Liver (tissue), 3 donors: ENCODE results near the gene CPEB2.

ENCODE experiments used
- CTCF ChIP-seq: fragments of 150-350 bp; IDR thresholded peaks from 2 replicates; pipeline ENCODE4 v1.5.1; 2017; ENCODE audit warnings: improper control_type of control experiment, low read depth, low read length; ENCODE audit not compliant: missing input control
- EGR1 ChIP-seq, 2 donors: IDR thresholded peaks; 2 replicates each; pipeline ENCODE4 v1.6.1; 2016 to 2018; ENCODE audit warnings: antibody characterized with exemption in 2 of 2, low read depth in 2 of 2
- FOXA1 ChIP-seq: IDR thresholded peaks from 2 replicates; pipeline ENCODE4 v1.6.1; 2016; ENCODE audit warnings: antibody characterized with exemption
- FOXA2 ChIP-seq: IDR thresholded peaks from 2 replicates; pipeline ENCODE4 v1.6.1; 2016; ENCODE audit warnings: antibody characterized with exemption
- HNF4G ChIP-seq: IDR thresholded peaks from 2 replicates; pipeline ENCODE4 v1.6.1; 2016; ENCODE audit warnings: antibody characterized with exemption
- JUND ChIP-seq, 2 donors: IDR thresholded peaks; 2 replicates each; pipeline ENCODE4 v1.6.1; 2016; ENCODE audit warnings: antibody characterized with exemption in 2 of 2
- RAD21 ChIP-seq, 2 donors: IDR thresholded peaks; 2 replicates each; pipeline ENCODE4 v1.6.1; 2016; ENCODE audit warnings: antibody characterized with exemption in 2 of 2, mild to moderate bottlenecking in 2 of 2
- RXRA ChIP-seq, 2 donors: IDR thresholded peaks; 2 replicates each; pipeline ENCODE4 v1.6.1; 2017 to 2018; ENCODE audit warnings: antibody characterized with exemption in 2 of 2, mild to moderate bottlenecking in 1 of 2
- SP1 ChIP-seq: IDR thresholded peaks from 2 replicates; pipeline ENCODE4 v1.6.1; 2018; ENCODE audit warnings: antibody characterized with exemption, mild to moderate bottlenecking
- ZBTB33 ChIP-seq: IDR thresholded peaks from 2 replicates; pipeline ENCODE4 v1.6.1; 2016; ENCODE audit warnings: antibody characterized with exemption
- donor health status: healthy.
- donor health status: healthy.

DNA sequence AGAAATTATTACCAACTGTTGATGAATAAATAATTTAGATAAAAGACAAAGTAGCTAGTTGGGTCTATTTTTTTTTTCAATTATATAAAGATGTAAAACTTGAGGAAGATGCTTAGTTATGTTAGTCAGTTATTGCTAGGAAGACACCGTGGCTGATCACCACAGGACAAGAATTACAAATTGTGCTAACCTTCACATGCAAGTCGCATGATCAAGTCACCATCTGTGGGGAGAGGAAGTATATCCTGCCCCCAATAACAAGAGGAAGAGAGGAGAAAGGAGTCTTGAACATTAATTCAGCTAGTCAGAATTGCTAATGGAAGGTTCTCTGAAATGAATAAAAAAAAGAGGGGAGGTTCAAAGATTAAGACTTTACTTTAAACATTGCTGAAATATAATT is 52.3 kb downstream of the CPEB2 start:
- TF ChIP-seq CTCF (no peak), HNF4G (no peak), FOXA2 (no peak), RXRA (IDR thresholded peaks at IDR 0.05) (no peak), ZBTB33 (no peak), SP1 (no peak), EGR1 (IDR thresholded peaks at IDR 0.05; ENCODE audit: low read depth in 2 of 2) (no peak), FOXA1 (no peak), RAD21 (IDR thresholded peaks at IDR 0.05) (no peak), JUND (IDR thresholded peaks at IDR 0.05) (no peak)
